ENCODE results near the gene MKI67. TPM values are rescaled to one million over a fixed set of nuclear protein-coding genes. Genes with fewer than 3 reads are reported as not detected.
"Not testable (repeated sequence)": the region's sequence is repeated elsewhere in the genome, so short reads cannot be mapped to it uniquely, and the experiment has no call there.

The MKI67 gene
- total RNA-seq, 1 experiment from 2014 or later: 90.0 TPM

DNA sequence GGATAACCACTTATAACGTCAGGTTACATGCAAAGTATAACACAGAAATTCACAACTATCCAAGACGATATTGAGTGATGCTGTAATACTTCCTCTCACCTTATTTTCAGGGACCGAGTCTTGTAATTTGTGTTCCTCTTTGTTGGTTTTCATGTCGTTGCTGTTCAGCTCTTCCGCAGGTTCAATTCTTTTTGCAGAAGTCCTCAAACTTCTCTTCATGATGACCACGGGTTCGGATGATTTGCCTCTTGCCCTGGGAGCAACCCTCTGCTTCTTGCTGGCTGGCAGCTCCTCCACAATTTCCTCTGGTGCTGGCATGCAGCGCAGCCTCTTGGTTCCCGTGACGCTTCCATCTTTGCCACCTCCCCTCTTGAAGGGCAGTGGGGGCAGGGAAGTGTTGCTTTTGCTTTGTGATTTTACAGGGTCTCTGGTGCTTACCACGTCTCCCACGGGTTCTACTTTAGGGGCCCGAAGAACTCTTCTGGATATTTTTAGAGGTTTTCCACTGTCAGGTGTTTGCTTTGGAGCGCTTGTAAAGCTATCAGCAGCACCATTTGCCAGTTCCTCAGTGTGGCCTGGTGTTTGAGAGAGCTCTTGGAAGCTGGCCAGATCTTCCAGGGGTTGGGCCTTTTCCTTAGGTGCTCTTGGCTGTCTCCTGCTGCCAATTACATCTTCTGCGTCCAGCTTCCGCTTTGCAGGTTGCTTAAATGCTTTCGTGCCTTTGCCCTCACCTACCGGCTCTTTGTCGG lies 23.6 kb downstream of the MKI67 start:
- Histone ChIP-seq H3K27ac (no peak overlapping the region), H3K36me3 (peaks cover 91% of the 10 kb centered on the region), H3K9me3 (replicated peaks) (no peaks in the 10 kb centered on the region), H3K4me3 (no peak overlapping the region), H3K4me1 (no peaks in the 10 kb centered on the region), H3K27me3 (no peaks in the 10 kb centered on the region)
- DNase-seq: no peak

- H3K36me3 ChIP-seq: peaks cover 91% of the 10 kb centered on the region
These were observed 24.3 kb downstream of the MKI67 start for GRCh38 chr10:128101901-128102300.

DNA sequence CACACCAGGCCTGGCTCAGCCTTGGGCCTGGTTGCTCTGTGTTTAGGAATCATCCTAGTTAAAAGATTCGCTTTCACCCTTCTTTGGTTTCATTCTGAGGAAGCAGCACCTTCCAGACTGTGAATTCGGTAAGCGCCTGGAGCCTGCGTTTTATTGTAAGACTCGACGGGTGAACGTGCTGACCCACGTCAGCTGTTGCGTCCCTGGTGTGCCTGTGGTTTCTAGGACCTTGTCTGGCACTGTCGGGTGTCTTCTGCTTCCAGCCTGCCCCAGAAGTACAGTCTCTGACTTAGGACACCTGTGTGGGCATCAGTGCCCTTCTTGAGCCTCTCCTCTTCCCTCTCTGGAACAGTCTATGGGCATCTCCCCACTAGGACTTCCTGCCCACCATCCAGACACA lies 26.3 kb downstream of the MKI67 start:
- H3K36me3 ChIP-seq: peaks cover 82% of the 10 kb centered on the region
- no peak for DNase-seq

More at GRCh38 chr10:128101901-128102300, 24.3 kb downstream of the MKI67 start:
- no peaks in the 10 kb centered on the region for H3K9me3 ChIP-seq (replicated peaks)
- H3K4me3 ChIP-seq: no peak overlapping the region
- no peak overlapping the region for H3K27ac ChIP-seq
- no peaks in the 10 kb centered on the region for H3K27me3 ChIP-seq
- H3K4me1 ChIP-seq: no peaks in the 10 kb centered on the region
- DNase-seq: no peak

GRCh38 chr10:128098631-128099030 lies 27.6 kb downstream of the MKI67 start:
- Histone ChIP-seq H3K27ac (no peak overlapping the region), H3K36me3 (peaks cover 71% of the 10 kb centered on the region), H3K9me3 (replicated peaks) (no peaks in the 10 kb centered on the region), H3K4me1 (no peaks in the 10 kb centered on the region), H3K27me3 (no peaks in the 10 kb centered on the region), H3K4me3 (no peak overlapping the region)
- DNase-seq: no peak

More for the DNA sequence above, 26.3 kb downstream of the MKI67 start:
- no peaks in the 10 kb centered on the region for H3K27me3 ChIP-seq
- H3K4me3 ChIP-seq: no peak overlapping the region
- H3K4me1 ChIP-seq: no peaks in the 10 kb centered on the region
- H3K27ac ChIP-seq: no peak overlapping the region
- H3K9me3 ChIP-seq (replicated peaks): no peaks in the 10 kb centered on the region

GRCh38 chr10:128097783-128098182 lies 28.4 kb downstream of the MKI67 start:
- H3K4me1 ChIP-seq: no peaks in the 10 kb centered on the region
- no peak overlapping the region for H3K4me3 ChIP-seq
- H3K9me3 ChIP-seq (replicated peaks): no peaks in the 10 kb centered on the region
- no peaks in the 10 kb centered on the region for H3K27me3 ChIP-seq
- DNase-seq: no peak
- peaks cover 65% of the 10 kb centered on the region for H3K36me3 ChIP-seq
- H3K27ac ChIP-seq: no peak overlapping the region

- Histone ChIP-seq H3K36me3 (peaks cover 59% of the 10 kb centered on the region), H3K27ac (no peak overlapping the region), H3K27me3 (no peaks in the 10 kb centered on the region), H3K9me3 (replicated peaks) (no peaks in the 10 kb centered on the region), H3K4me1 (no peaks in the 10 kb centered on the region), H3K4me3 (no peak overlapping the region)
- DNase-seq: no peak
These were observed 29.6 kb downstream of the MKI67 start for GRCh38 chr10:128096486-128097199.

- H3K27ac ChIP-seq: no peak overlapping the region
- H3K36me3 ChIP-seq: peaks cover 51% of the 10 kb centered on the region
- no peak overlapping the region for H3K4me3 ChIP-seq
- no peaks in the 10 kb centered on the region for H3K4me1 ChIP-seq
- no peaks in the 10 kb centered on the region for H3K9me3 ChIP-seq (replicated peaks)
- no peak for DNase-seq
- no peaks in the 10 kb centered on the region for H3K27me3 ChIP-seq
These were observed 30.3 kb downstream of the MKI67 start for GRCh38 chr10:128095753-128096469.

GRCh38 chr10:128095027-128095752 lies 31.0 kb downstream of the MKI67 start:
- H3K4me1 ChIP-seq: no peaks in the 10 kb centered on the region
- DNase-seq: no peak
- H3K4me3 ChIP-seq: no peak overlapping the region
- no peaks in the 10 kb centered on the region for H3K9me3 ChIP-seq (replicated peaks)
- H3K36me3 ChIP-seq: peaks cover 44% of the 10 kb centered on the region
- H3K27me3 ChIP-seq: no peaks in the 10 kb centered on the region
- H3K27ac ChIP-seq: no peak overlapping the region

DNA sequence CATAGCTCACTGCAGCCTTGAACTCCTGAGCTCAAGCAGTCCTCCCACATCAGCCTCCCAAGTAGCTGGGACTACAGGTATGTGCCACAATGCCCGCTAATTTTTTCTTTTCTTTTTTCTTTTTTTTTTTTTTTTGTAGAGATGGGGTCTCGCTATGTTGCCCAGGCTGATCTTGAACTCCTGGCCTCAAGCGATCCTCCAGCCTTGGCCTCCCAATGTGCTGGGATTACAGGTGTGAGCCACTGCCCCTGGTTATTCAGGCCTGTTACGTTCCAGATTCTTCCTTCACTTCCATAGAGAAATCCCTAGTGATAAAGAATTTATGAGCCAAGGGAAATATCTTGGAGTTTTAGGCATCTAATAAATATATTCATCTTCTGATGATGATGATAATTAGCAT lies 31.6 kb downstream of the MKI67 start:
- H3K27me3 ChIP-seq; H3K27ac ChIP-seq; DNase-seq; H3K4me3 ChIP-seq; H3K9me3 ChIP-seq (replicated peaks); H3K4me1 ChIP-seq: not testable (repeated sequence)
- H3K36me3 ChIP-seq: peaks cover 38% of the 10 kb centered on the region

GRCh38 chr10:128092454-128092853 lies 33.8 kb downstream of the MKI67 start:
- no peak overlapping the region for H3K4me3 ChIP-seq
- H3K4me1 ChIP-seq: peaks cover 10% of the 10 kb centered on the region; the same call in 1 of the 2 replicates
- H3K27me3 ChIP-seq: no peaks in the 10 kb centered on the region
- no peak overlapping the region for H3K27ac ChIP-seq
- DNase-seq: peak in 1 of 2 experiments; percentile 26
- H3K36me3 ChIP-seq: peaks cover 17% of the 10 kb centered on the region
- H3K9me3 ChIP-seq (replicated peaks): no peaks in the 10 kb centered on the region

- Histone ChIP-seq H3K4me3 (no peak overlapping the region), H3K36me3 (peaks cover 9% of the 10 kb centered on the region; the same call in 1 of the 2 replicates), H3K4me1 (peaks cover 16% of the 10 kb centered on the region), H3K27me3 (no peaks in the 10 kb centered on the region), H3K27ac (no peak overlapping the region), H3K9me3 (replicated peaks) (no peaks in the 10 kb centered on the region)
- DNase-seq: no peak
These were observed 34.5 kb downstream of the MKI67 start for GRCh38 chr10:128091636-128092210.

- H3K27me3 ChIP-seq: no peaks in the 10 kb centered on the region
- H3K36me3 ChIP-seq: no peaks in the 10 kb centered on the region
- no peak overlapping the region for H3K4me3 ChIP-seq
- no peak overlapping the region for H3K27ac ChIP-seq
- peak; percentile 62 to 78 for DNase-seq
- H3K4me1 ChIP-seq: peaks cover 16% of the 10 kb centered on the region
- H3K9me3 ChIP-seq (replicated peaks): no peaks in the 10 kb centered on the region
These were observed 38.1 kb downstream of the MKI67 start for GRCh38 chr10:128087884-128088709.

DNA sequence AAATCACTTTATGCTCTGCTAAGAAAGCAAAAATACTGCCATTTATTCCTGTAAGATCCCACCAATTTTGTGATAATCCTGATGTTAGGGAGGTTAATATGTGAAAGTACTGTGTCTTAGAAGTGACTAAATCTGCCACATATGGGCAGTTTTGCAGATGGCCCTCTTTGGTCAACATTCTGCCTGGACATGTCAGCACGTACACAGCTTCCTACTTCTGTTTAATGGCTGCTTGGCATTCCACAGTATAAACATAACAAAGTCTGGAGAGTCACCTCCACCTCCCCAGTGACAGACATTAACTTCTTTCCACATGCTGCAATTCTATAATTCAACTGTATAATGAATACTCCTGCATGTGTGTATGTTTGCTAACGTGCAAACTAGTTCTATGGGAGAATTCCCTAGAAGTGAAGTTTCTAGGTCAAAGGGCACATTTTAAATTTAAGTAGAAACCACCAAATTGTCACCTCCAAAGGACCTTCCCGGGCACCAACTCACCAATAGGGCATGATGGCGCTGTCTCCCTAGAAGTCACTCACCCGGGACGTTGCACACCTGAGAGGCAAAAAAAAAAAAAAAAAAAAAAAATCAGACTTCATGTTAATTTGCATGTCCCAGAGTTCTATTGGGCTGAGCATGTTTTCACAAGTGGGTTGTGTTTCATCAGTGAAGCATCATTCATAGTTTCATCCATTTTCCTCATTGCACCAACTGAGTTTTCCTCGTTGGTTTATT lies 38.9 kb downstream of the MKI67 start:
- Histone ChIP-seq H3K36me3 (no peaks in the 10 kb centered on the region), H3K27ac (no peak overlapping the region), H3K9me3 (replicated peaks) (no peaks in the 10 kb centered on the region), H3K27me3 (no peaks in the 10 kb centered on the region), H3K4me3 (no peak overlapping the region), H3K4me1 (peaks cover 16% of the 10 kb centered on the region)
- DNase-seq: no peak

Data from SJCRH30 (cell line).